Measurements from ENCODE around the gene SMU1. TPM values are rescaled to one million over a fixed set of nuclear protein-coding genes. Genes with fewer than 3 reads are reported as not detected.

The SMU1 gene
- total RNA-seq, 1 experiment from 2014 or later, result 30.3 TPM

DNA sequence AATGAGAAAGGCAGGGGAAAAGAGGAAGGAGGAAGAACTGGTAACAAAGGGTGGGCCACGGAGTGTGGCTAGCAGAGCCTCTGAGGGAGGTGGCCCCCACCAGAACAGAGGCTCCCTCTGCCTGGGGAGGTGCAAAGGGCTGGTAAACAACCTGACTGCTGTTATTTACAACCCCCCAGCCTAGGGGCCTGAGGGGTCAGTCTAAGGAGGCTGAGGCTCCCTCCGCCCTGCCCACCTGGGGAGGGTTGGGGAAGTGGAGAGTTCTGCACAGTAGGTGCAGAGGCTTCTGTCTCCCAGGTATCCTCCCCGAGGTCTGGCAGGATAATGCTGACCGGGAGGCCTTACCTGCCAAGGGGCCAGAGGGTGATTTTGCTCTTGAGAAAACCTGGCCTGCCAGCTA, 35.6 kb upstream of the SMU1 start:
- H3K27me3 ChIP-seq (ENCODE audit: control insufficient read depth, insufficient read depth, low read length), result no peaks in the 10 kb centered on the region
- in situ Hi-C loops (cut with HindIII; ENCODE audit: low pct_unique_long_range_greater_than_20kb, low sequenced_read_pairs), result no loop called here
- ChIA-PET POLR2A (no interaction called here), CTCF (no interaction called here)
- no peak overlapping the region for H3K4me3 ChIP-seq (ENCODE audit: low read depth in 2 of 2, low read length in 2 of 2)
- no peak overlapping the region for H3K27ac ChIP-seq (ENCODE audit: low read length)
- DNase-seq (ENCODE audit: low read depth, low spot score), result no peak
- no peak for TF ChIP-seq CTCF (IDR thresholded peaks at IDR 0.05)
- no peak for TF ChIP-seq REST (IDR thresholded peaks at IDR 0.05; ENCODE audit: insufficient read depth in 1 of 2, low read depth in 2 of 2, low read length in 1 of 2)
- TF ChIP-seq SIN3A (IDR thresholded peaks at IDR 0.05; ENCODE audit: borderline replicate concordance, insufficient read depth, low read depth, low read length), result no peak
- no peak for TF ChIP-seq POLR2AphosphoS5 (IDR thresholded peaks at IDR 0.05; ENCODE audit: low read depth, low read length)
- no peak for TF ChIP-seq TCF7L2 (IDR thresholded peaks at IDR 0.05; ENCODE audit: low read depth, low read length)
- no TSS peak for BruUV-seq (replicated peaks)
- no peaks in the 10 kb centered on the region for H3K9me3 ChIP-seq (ENCODE audit: control insufficient read depth, insufficient read depth, low read depth, low read length)
- intact Hi-C loops (cut with micrococcal nuclease; ENCODE audit: unreplicated experiment), result no loop called here
- no peak for ATAC-seq
- H3K36me3 ChIP-seq (ENCODE audit: control insufficient read depth, insufficient read depth, low read length), result no peaks in the 10 kb centered on the region
- H3K4me1 ChIP-seq (ENCODE audit: control insufficient read depth, insufficient read depth, low read length), result no peaks in the 10 kb centered on the region

GRCh38 chr9:33111631-33112030, 35.2 kb upstream of the SMU1 start:
- Histone ChIP-seq H3K4me3 (ENCODE audit: low read depth in 2 of 2, low read length in 2 of 2) (no peak overlapping the region), H3K36me3 (ENCODE audit: control insufficient read depth, insufficient read depth, low read length) (no peaks in the 10 kb centered on the region), H3K4me1 (ENCODE audit: control insufficient read depth, insufficient read depth, low read length) (no peaks in the 10 kb centered on the region), H3K27ac (ENCODE audit: low read length) (no peak overlapping the region), H3K27me3 (ENCODE audit: control insufficient read depth, insufficient read depth, low read length) (no peaks in the 10 kb centered on the region), H3K9me3 (ENCODE audit: control insufficient read depth, insufficient read depth, low read depth, low read length) (no peaks in the 10 kb centered on the region)
- no peak for TF ChIP-seq SIN3A (IDR thresholded peaks at IDR 0.05; ENCODE audit: borderline replicate concordance, insufficient read depth, low read depth, low read length)
- TF ChIP-seq REST (IDR thresholded peaks at IDR 0.05; ENCODE audit: insufficient read depth in 1 of 2, low read depth in 2 of 2, low read length in 1 of 2), result no peak
- TF ChIP-seq POLR2AphosphoS5 (IDR thresholded peaks at IDR 0.05; ENCODE audit: low read depth, low read length), result no peak
- TF ChIP-seq CTCF (IDR thresholded peaks at IDR 0.05), result no peak
- TF ChIP-seq TCF7L2 (IDR thresholded peaks at IDR 0.05; ENCODE audit: low read depth, low read length), result no peak
- BruUV-seq (replicated peaks), result no TSS peak
- DNase-seq (ENCODE audit: low read depth, low spot score) (no peak), ATAC-seq (0 out of 2 replicates have a peak, but pooled peaks have one; percentile 39)
- in situ Hi-C loops (cut with HindIII; ENCODE audit: low pct_unique_long_range_greater_than_20kb, low sequenced_read_pairs) (no loop called here), intact Hi-C loops (cut with micrococcal nuclease; ENCODE audit: unreplicated experiment) (no loop called here)
- ChIA-PET CTCF (no interaction called here), POLR2A (interaction anchor here (0.5 kb wide), 1 partner anchor 103 kb away, joined by 3 read pairs; no protein-coding TSS in a partner anchor)

Measured in Panc1 (cell line).